GM19035 (cell line): ENCODE data around the gene UBE2E1.
"Not testable (repeated sequence)": the region's sequence is repeated elsewhere in the genome, so short reads cannot be mapped to it uniquely, and the experiment has no call there.

Experiments used
- ATAC-seq: cut with Tn5 transposase; IDR thresholded peaks from one replicate; pipeline ENCODE4 v1.9.1; 2021; ENCODE audit not compliant: unreplicated experiment

The UBE2E1 gene

GRCh38 chr3:23877329-23877980 is 71.7 kb downstream of the UBE2E1 start:
- no peak for ATAC-seq

- ATAC-seq: no peak
These were observed 73.7 kb downstream of the UBE2E1 start for GRCh38 chr3:23879485-23879884.

- no peak for ATAC-seq
These were observed 75.1 kb downstream of the UBE2E1 start for GRCh38 chr3:23880703-23881339.

- ATAC-seq: not testable (repeated sequence)
These were observed 76.2 kb downstream of the UBE2E1 start for GRCh38 chr3:23881993-23882392.

GRCh38 chr3:23882487-23882918 is 76.7 kb downstream of the UBE2E1 start:
- no peak for ATAC-seq

- no peak for ATAC-seq
These were observed 78.7 kb downstream of the UBE2E1 start for GRCh38 chr3:23884481-23884880.

- ATAC-seq: no peak
These were observed 79.5 kb downstream of the UBE2E1 start for GRCh38 chr3:23885210-23885609.

GRCh38 chr3:23886311-23886710 is 80.6 kb downstream of the UBE2E1 start:
- ATAC-seq: no peak

- ATAC-seq: peak; percentile 53
These were observed 83.0 kb downstream of the UBE2E1 start for GRCh38 chr3:23888617-23889228.

- ATAC-seq: no peak
These were observed 83.6 kb downstream of the UBE2E1 start for GRCh38 chr3:23889386-23889785.

GRCh38 chr3:23889950-23890349 is 84.2 kb downstream of the UBE2E1 start:
- no peak for ATAC-seq

GRCh38 chr3:23894254-23895061 is 88.7 kb downstream of the UBE2E1 start:
- no peak for ATAC-seq

GRCh38 chr3:23895181-23895580 is 89.4 kb downstream of the UBE2E1 start:
- ATAC-seq: no peak

GRCh38 chr3:23900744-23901143 is 95.0 kb downstream of the UBE2E1 start:
- no peak for ATAC-seq

GRCh38 chr3:23904545-23904944 is 98.8 kb downstream of the UBE2E1 start:
- ATAC-seq: no peak

- no peak for ATAC-seq
These were observed 103.6 kb downstream of the UBE2E1 start for GRCh38 chr3:23909341-23909740.

GRCh38 chr3:23911397-23911796 is 105.6 kb downstream of the UBE2E1 start:
- ATAC-seq: no peak

- not testable (repeated sequence) for ATAC-seq
These were observed 106.6 kb downstream of the UBE2E1 start for GRCh38 chr3:23912335-23912734.

- ATAC-seq: no peak
These were observed 107.4 kb downstream of the UBE2E1 start for GRCh38 chr3:23913182-23913581.

- ATAC-seq: no peak
These were observed 108.4 kb downstream of the UBE2E1 start for GRCh38 chr3:23913873-23914743.
